Endothelial cell of umbilical vein (primary cell): ENCODE measurements around the gene DDX54. TPM values are rescaled to one million over a fixed set of nuclear protein-coding genes. Genes with fewer than 3 reads are reported as not detected.

Experiments used
- BruUV-seq: library from RNA; stranded (reverse); fragments of 400-500 nt; replicated peaks from 2 replicates; lab custom pipeline; 2021; lab: Mats Ljungman, UMichigan
- CTCF ChIA-PET: fragments of 300-600, 350-600 bp; sonication (Branson Sonifier 250); formaldehyde crosslinking; loops from one replicate; lab custom pipeline; 2021; ENCODE audit warnings: antibody characterized with exemption, inconsistent platforms; lab: Charles Lee
- POLR2A ChIA-PET: fragments of 300-600, 350-600 bp; sonication (Branson Sonifier 250); formaldehyde crosslinking; loops from one replicate; lab custom pipeline; 2021; ENCODE audit warnings: antibody characterized with exemption, inconsistent platforms; lab: Charles Lee
- DNase-seq: peaks from one replicate; pipeline ENCODE4 v3.0.0-alpha.2; 2011; ENCODE audit warnings: low read depth, low spot score
- FAIRE-seq: peaks from 2 replicates; lab custom pipeline; 2011; peaks lifted over from hg19 to GRCh38; lab: Jason Lieb, UNC
- H2AFZ ChIP-seq: 2 replicates; pipeline ENCODE4 v1.6.0; 2012; ENCODE audit warnings: low read depth, low read length, control low read depth, inconsistent platforms
- H3K27ac ChIP-seq: 2 replicates; pipeline ENCODE4 v1.5.1; 2011; ENCODE audit warnings: low read depth, mild to moderate bottlenecking, control low read depth, low read length, moderate library complexity; ENCODE audit not compliant: insufficient read depth
- H3K27me3 ChIP-seq, 2 experiments: 2 replicates each; pipeline versions ENCODE4 v1.6.0 to v1.6.1; 2011; ENCODE audit warnings: low read length in 2 of 2, mixed read lengths in 1 of 2; ENCODE audit not compliant: control insufficient read depth in 2 of 2, insufficient read depth in 2 of 2
- H3K36me3 ChIP-seq, 2 experiments: 2 replicates in 1 of 2; 3 replicates in 1 of 2; pipeline ENCODE4 v1.5.1; 2011; ENCODE audit warnings: low read length in 2 of 2, mild to moderate bottlenecking in 1 of 2, moderate library complexity in 1 of 2; ENCODE audit not compliant: control insufficient read depth in 2 of 2, insufficient read depth in 2 of 2; ENCODE audit errors: extremely low read depth in 1 of 2
- H3K4me1 ChIP-seq: 3 replicates; pipeline ENCODE4 v1.5.1; 2011; ENCODE audit warnings: mild to moderate bottlenecking, low read length; ENCODE audit not compliant: control insufficient read depth, insufficient read depth; ENCODE audit errors: extremely low read depth
- H3K4me2 ChIP-seq: 2 replicates; pipeline ENCODE4 v1.6.1; 2011; ENCODE audit warnings: low read length, control low read depth, mixed read lengths; ENCODE audit not compliant: insufficient read depth
- H3K4me3 ChIP-seq, 3 experiments: fragments of 200-600 bp in 1 of 3; sonication (generic), shearing (Covaris generic) in 1 of 3; replicated peaks in 1 of 3; 2 replicates each; pipeline ENCODE4 v1.5.1; 2011 to 2016; ENCODE audit warnings: control low read depth in 3 of 3, low read length in 3 of 3, mild to moderate bottlenecking in 2 of 3, inconsistent platforms in 1 of 3, low read depth in 1 of 3, moderate library complexity in 1 of 3; ENCODE audit not compliant: insufficient read depth in 1 of 3
- H3K79me2 ChIP-seq: 2 replicates; pipeline ENCODE4 v1.6.0; 2012; ENCODE audit warnings: low read length, inconsistent platforms; ENCODE audit not compliant: control insufficient read depth, insufficient read depth
- H3K9ac ChIP-seq: replicated peaks from 2 replicates; pipeline ENCODE3; 2011; ENCODE audit warnings: low read length, control low read depth; ENCODE audit not compliant: insufficient read depth; ENCODE audit errors: extremely low read depth
- H3K9me1 ChIP-seq: replicated peaks from 3 replicates; pipeline ENCODE4 v1.6.0; 2011; ENCODE audit warnings: mild to moderate bottlenecking, low read length; ENCODE audit not compliant: control insufficient read depth, insufficient read depth; ENCODE audit errors: extremely low read depth
- H3K9me3 ChIP-seq: replicated peaks from 2 replicates; pipeline ENCODE4 v1.5.1; 2012; ENCODE audit warnings: low read length, inconsistent platforms; ENCODE audit not compliant: control insufficient read depth, insufficient read depth
- H4K20me1 ChIP-seq: replicated peaks from 2 replicates; pipeline ENCODE3; 2011; ENCODE audit warnings: mild to moderate bottlenecking, low read length; ENCODE audit not compliant: control insufficient read depth, insufficient read depth; ENCODE audit errors: extremely low read depth
- EZH2 ChIP-seq: IDR thresholded peaks from 2 replicates; pipeline ENCODE4 v1.6.1; 2012; ENCODE audit warnings: borderline replicate concordance, low read depth, mild to moderate bottlenecking, moderate library complexity, low read length, inconsistent platforms; ENCODE audit not compliant: severe bottlenecking
- FOS ChIP-seq: IDR thresholded peaks from 2 replicates; pipeline ENCODE4 v1.6.1; 2011; ENCODE audit warnings: mild to moderate bottlenecking, low read length, moderate library complexity, borderline replicate concordance; ENCODE audit not compliant: insufficient read depth
- GATA2 ChIP-seq: IDR thresholded peaks from 2 replicates; pipeline ENCODE4 v1.7.0; 2011; ENCODE audit warnings: low read depth, mild to moderate bottlenecking, moderate library complexity, mixed read lengths, low read length; ENCODE audit not compliant: insufficient read length, insufficient read depth
- JUN ChIP-seq: IDR thresholded peaks from 2 replicates; pipeline ENCODE4 v1.6.1; 2011; ENCODE audit warnings: borderline replicate concordance, low read depth; ENCODE audit not compliant: insufficient read length, insufficient read depth
- MAX ChIP-seq: IDR thresholded peaks from 2 replicates; pipeline ENCODE4 v1.6.1; 2011; ENCODE audit not compliant: insufficient read depth, insufficient read length
- MYC ChIP-seq: IDR thresholded peaks from one replicate; pipeline ENCODE4 v1.6.1; 2011; ENCODE audit warnings: mild to moderate bottlenecking, low read depth, low read length
- POLR2A ChIP-seq: IDR thresholded peaks from 2 replicates; pipeline ENCODE4 v1.6.1; 2012; ENCODE audit warnings: low read depth, mild to moderate bottlenecking, control low read depth, low read length
- POLR2AphosphoS5 ChIP-seq: IDR thresholded peaks from 2 replicates; pipeline ENCODE4 v1.6.1; 2012; ENCODE audit warnings: low read depth, mild to moderate bottlenecking, control low read depth, low read length, moderate library complexity; ENCODE audit not compliant: insufficient read depth
- dilution Hi-C: fragments of 300-500 bp; cut with MboI; formaldehyde crosslinking; loops from one replicate; pipeline ENCODE4 v1.15.0; 2019; ENCODE audit warnings: low sequenced_read_pairs; ENCODE audit not compliant: extremely low pct_ligation_motif_present
- intact Hi-C: fragments of 100-400 bp; cut with micrococcal nuclease; formaldehyde crosslinking; loops from one replicate; pipeline ENCODE4 v1.10.0; 2022
- polyA plus RNA-seq, 4 experiments: library from polyadenylated mRNA; depleted of rRNA in 3 of 4; stranded (reverse) in 3 of 4; unstranded in 1 of 4; fragments of >200 nt; gene quantifications; 2 replicates each; pipeline versions ENCODE4 v1.2.1 to v1.2.3, GENCODE V29; 2011 to 2012; ENCODE audit warnings: missing spikeins in 1 of 4
- total RNA-seq: library from RNA; stranded (reverse); gene quantifications from 2 replicates; pipeline ENCODE4 v1.2.3, GENCODE V29; 2021
- TF ChIP-seq, protein P1 (sequence below), 2 donors: IDR thresholded peaks; 1 replicate in 1 of 2; 2 replicates in 1 of 2; pipeline ENCODE4 v1.5.1; 2011; ENCODE audit warnings: low read length in 2 of 2, mild to moderate bottlenecking in 2 of 2, moderate library complexity in 2 of 2, control low read depth in 1 of 2, inconsistent platforms in 1 of 2, low read depth in 1 of 2; ENCODE audit not compliant: insufficient read depth in 1 of 2; ENCODE audit errors: extremely low read depth in 1 of 2

DDX54 gene
- total and polyA plus RNA-seq, 2 donors (not counting 3 experiments of a cell fraction or from before 2014, with no cell fraction given): 54.1 to 90.0 TPM

- TF ChIP-seq MAX: no peak
- no peak for TF ChIP-seq JUN
- ChIA-PET CTCF (interaction anchor here (1.3 kb wide), 1 partner anchor 119 kb away, joined by 5 read pairs; no protein-coding TSS in a partner anchor), POLR2A (no interaction called here)
- H3K79me2 ChIP-seq: no peaks in the 10 kb centered on the region
- H3K27me3 ChIP-seq: peaks cover 0 to 1% of the 10 kb centered on the region in 2 experiments
- no peak for FAIRE-seq
- no peaks in the 10 kb centered on the region for H3K4me1 ChIP-seq
- no peak overlapping the region for H3K4me2 ChIP-seq
- intact Hi-C loops (no loop called here), dilution Hi-C loops (no loop called here)
- no peak for DNase-seq
- H3K9me3 ChIP-seq: no peaks in the 10 kb centered on the region
- H2AFZ ChIP-seq: no peak overlapping the region
- no peak overlapping the region for H3K4me3 ChIP-seq
- no TSS peak for BruUV-seq
- H3K9me1 ChIP-seq: no peaks in the 10 kb centered on the region
- H3K27ac ChIP-seq: no peak overlapping the region
- H4K20me1 ChIP-seq: no peaks in the 10 kb centered on the region
- H3K9ac ChIP-seq: no peak overlapping the region
- no peaks in the 10 kb centered on the region for H3K36me3 ChIP-seq
Observed at GRCh38 chr12:113111247-113111646, 74.0 kb downstream of the DDX54 start.

GRCh38 chr12:113109872-113110599, 75.2 kb downstream of the DDX54 start:
- no peak overlapping the region for H3K4me2 ChIP-seq
- ChIA-PET CTCF (interaction anchor here (1.2 to 1.7 kb wide), 3 partner anchors 12 to 316 kb away, joined by 4 to 6 read pairs (median 4); no protein-coding TSS in a partner anchor), POLR2A (no interaction called here)
- H3K79me2 ChIP-seq: no peaks in the 10 kb centered on the region
- H3K9me1 ChIP-seq: no peaks in the 10 kb centered on the region
- no peaks in the 10 kb centered on the region for H3K9me3 ChIP-seq
- no peaks in the 10 kb centered on the region for H3K36me3 ChIP-seq
- no TSS peak for BruUV-seq
- intact Hi-C loops: no loop called here
- no peaks in the 10 kb centered on the region for H3K4me1 ChIP-seq
- no peak overlapping the region for H3K4me3 ChIP-seq
- TF ChIP-seq POLR2A (no peak), MYC (no peak), POLR2AphosphoS5 (no peak), GATA2 (no peak), EZH2 (no peak), JUN (no peak), FOS (no peak)
- TF ChIP-seq, protein P1, sequence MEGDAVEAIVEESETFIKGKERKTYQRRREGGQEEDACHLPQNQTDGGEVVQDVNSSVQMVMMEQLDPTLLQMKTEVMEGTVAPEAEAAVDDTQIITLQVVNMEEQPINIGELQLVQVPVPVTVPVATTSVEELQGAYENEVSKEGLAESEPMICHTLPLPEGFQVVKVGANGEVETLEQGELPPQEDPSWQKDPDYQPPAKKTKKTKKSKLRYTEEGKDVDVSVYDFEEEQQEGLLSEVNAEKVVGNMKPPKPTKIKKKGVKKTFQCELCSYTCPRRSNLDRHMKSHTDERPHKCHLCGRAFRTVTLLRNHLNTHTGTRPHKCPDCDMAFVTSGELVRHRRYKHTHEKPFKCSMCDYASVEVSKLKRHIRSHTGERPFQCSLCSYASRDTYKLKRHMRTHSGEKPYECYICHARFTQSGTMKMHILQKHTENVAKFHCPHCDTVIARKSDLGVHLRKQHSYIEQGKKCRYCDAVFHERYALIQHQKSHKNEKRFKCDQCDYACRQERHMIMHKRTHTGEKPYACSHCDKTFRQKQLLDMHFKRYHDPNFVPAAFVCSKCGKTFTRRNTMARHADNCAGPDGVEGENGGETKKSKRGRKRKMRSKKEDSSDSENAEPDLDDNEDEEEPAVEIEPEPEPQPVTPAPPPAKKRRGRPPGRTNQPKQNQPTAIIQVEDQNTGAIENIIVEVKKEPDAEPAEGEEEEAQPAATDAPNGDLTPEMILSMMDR (IDR thresholded peaks at IDR 0.05; ENCODE audit: extremely low read depth in 1 of 2, insufficient read depth in 1 of 2, low read depth in 1 of 2, low read length in 2 of 2): no peak
- no peaks in the 10 kb centered on the region for H4K20me1 ChIP-seq
- peaks cover 0 to 1% of the 10 kb centered on the region in 2 experiments for H3K27me3 ChIP-seq
- dilution Hi-C loops: no loop called here
- no peak for DNase-seq
- H3K27ac ChIP-seq: no peak overlapping the region
- H2AFZ ChIP-seq: no peak overlapping the region
- FAIRE-seq: no peak
- no peak overlapping the region for H3K9ac ChIP-seq
